Measurements from ENCODE around the gene OTOL1. TPM values are rescaled to one million over a fixed set of nuclear protein-coding genes. Genes with fewer than 3 reads are reported as not detected.

OTOL1 gene
- total RNA-seq, 1 experiment from 2014 or later, result not detected

- no peak for TF ChIP-seq MYBL2 (CRISPR knock-in tag; IDR thresholded peaks at IDR 0.05)
Measured at GRCh38 chr3:161471211-161471610, 25.4 kb upstream of the OTOL1 start (continued).

- TF ChIP-seq TEAD4 (CRISPR knock-in tag; IDR thresholded peaks at IDR 0.05), result no peak
- TF ChIP-seq MAX (CRISPR knock-in tag; IDR thresholded peaks at IDR 0.05), result no peak
- TF ChIP-seq ZNF423 (CRISPR knock-in tag; IDR thresholded peaks at IDR 0.05), result no peak
- no peak for TF ChIP-seq ZNF263 (CRISPR knock-in tag; IDR thresholded peaks at IDR 0.05; ENCODE audit: low read depth)
- no peak for TF ChIP-seq TCF7 (CRISPR knock-in tag; IDR thresholded peaks at IDR 0.05; ENCODE audit: low read depth)
- no peak for TF ChIP-seq JUN (CRISPR knock-in tag; IDR thresholded peaks at IDR 0.05)
- POLR2A ChIA-PET, result no interaction called here
- no peak overlapping the region for H3K27ac Mint-ChIP-seq
- H3K4me3 Mint-ChIP-seq, result no peak overlapping the region
- H3K9me3 Mint-ChIP-seq, result peaks cover 5% of the 10 kb centered on the region
- DNase-seq (ENCODE audit: low spot score) (no peak), ATAC-seq (no peak)
- peaks cover 12% of the 10 kb centered on the region for H3K4me1 Mint-ChIP-seq
- CTCF ChIA-PET, result no interaction called here
- no peaks in the 10 kb centered on the region for H3K27me3 Mint-ChIP-seq (ENCODE audit: low read depth)
- H3K36me3 Mint-ChIP-seq, result no peaks in the 10 kb centered on the region
Measured at GRCh38 chr3:161474139-161474538, 22.5 kb upstream of the OTOL1 start.

GRCh38 chr3:161474741-161475140 is 21.9 kb upstream of the OTOL1 start:
- Mint-ChIP-seq H3K36me3 (no peaks in the 10 kb centered on the region), H3K27me3 (ENCODE audit: low read depth) (no peaks in the 10 kb centered on the region), H3K27ac (no peak overlapping the region), H3K9me3 (peaks cover 5% of the 10 kb centered on the region), H3K4me1 (peaks cover 12% of the 10 kb centered on the region), H3K4me3 (no peak overlapping the region)
- ChIA-PET POLR2A (no interaction called here), CTCF (no interaction called here)
- TF ChIP-seq MXD4 (CRISPR knock-in tag; IDR thresholded peaks at IDR 0.05; ENCODE audit: borderline replicate concordance) (no peak), ZBTB43 (CRISPR knock-in tag; IDR thresholded peaks at IDR 0.05) (no peak)
- no peak for DNase-seq (ENCODE audit: low spot score)
- no peak for ATAC-seq

- DNase-seq (ENCODE audit: low spot score) (no peak), ATAC-seq (no peak)
- peaks cover 5% of the 10 kb centered on the region for H3K9me3 Mint-ChIP-seq
- peaks cover 11% of the 10 kb centered on the region for H3K4me1 Mint-ChIP-seq
- H3K27me3 Mint-ChIP-seq (ENCODE audit: low read depth), result no peaks in the 10 kb centered on the region
- H3K36me3 Mint-ChIP-seq, result no peaks in the 10 kb centered on the region
- TF ChIP-seq ZNF219 (CRISPR knock-in tag; IDR thresholded peaks at IDR 0.05; ENCODE audit: borderline replicate concordance) (no peak), MXD4 (CRISPR knock-in tag; IDR thresholded peaks at IDR 0.05; ENCODE audit: borderline replicate concordance) (no peak), IRF1 (CRISPR knock-in tag; IDR thresholded peaks at IDR 0.05) (no peak), JUN (CRISPR knock-in tag; IDR thresholded peaks at IDR 0.05) (no peak), ATF3 (CRISPR knock-in tag; conservative IDR thresholded peaks at IDR 0.05) (no peak)
- no peak overlapping the region for H3K4me3 Mint-ChIP-seq
- POLR2A ChIA-PET, result no interaction called here
- CTCF ChIA-PET, result no interaction called here
- H3K27ac Mint-ChIP-seq, result no peak overlapping the region
Measured at GRCh38 chr3:161475206-161475605, 21.4 kb upstream of the OTOL1 start.

- DNase-seq (ENCODE audit: low spot score) (no peak), ATAC-seq (no peak)
- Mint-ChIP-seq H3K4me1 (peaks cover 8% of the 10 kb centered on the region), H3K27ac (no peak overlapping the region), H3K4me3 (no peak overlapping the region), H3K36me3 (no peaks in the 10 kb centered on the region), H3K27me3 (ENCODE audit: low read depth) (no peaks in the 10 kb centered on the region), H3K9me3 (peaks cover 5% of the 10 kb centered on the region)
- ChIA-PET CTCF (no interaction called here), POLR2A (no interaction called here)
- TF ChIP-seq AFF4 (CRISPR knock-in tag; IDR thresholded peaks at IDR 0.05; ENCODE audit: borderline replicate concordance), result no peak
- no peak for TF ChIP-seq ZNF121 (CRISPR knock-in tag; IDR thresholded peaks at IDR 0.05)
- TF ChIP-seq RORB (CRISPR knock-in tag; IDR thresholded peaks at IDR 0.05), result no peak
- no peak for TF ChIP-seq ZNF425 (CRISPR knock-in tag; conservative IDR thresholded peaks at IDR 0.05)
- TF ChIP-seq CREM (CRISPR knock-in tag; IDR thresholded peaks at IDR 0.05), result no peak
- no peak for TF ChIP-seq OVOL2 (CRISPR knock-in tag; IDR thresholded peaks at IDR 0.05; ENCODE audit: borderline replicate concordance)
- no peak for TF ChIP-seq ZMAT4 (CRISPR knock-in tag; IDR thresholded peaks at IDR 0.05)
Measured at GRCh38 chr3:161475905-161476304, 20.7 kb upstream of the OTOL1 start.

All from WTC11 (cell line).